NCI-H82 treated with DMSO at 0.1 percent for 48 hours (cell line): ENCODE data around the gene C10orf53.
"Not testable (repeated sequence)": the region's sequence is repeated elsewhere in the genome, so short reads cannot be mapped to it uniquely, and the experiment has no call there.

Experiments
- DNase-seq: peaks from one replicate; lab custom pipeline; 2025; ENCODE audit not compliant: unreplicated experiment; lab: John Stamatoyannopoulos, UW

Gene C10orf53

GRCh38 chr10:49652421-49653272, 26.8 kb upstream of the C10orf53 start:
- DNase-seq = no peak

DNA sequence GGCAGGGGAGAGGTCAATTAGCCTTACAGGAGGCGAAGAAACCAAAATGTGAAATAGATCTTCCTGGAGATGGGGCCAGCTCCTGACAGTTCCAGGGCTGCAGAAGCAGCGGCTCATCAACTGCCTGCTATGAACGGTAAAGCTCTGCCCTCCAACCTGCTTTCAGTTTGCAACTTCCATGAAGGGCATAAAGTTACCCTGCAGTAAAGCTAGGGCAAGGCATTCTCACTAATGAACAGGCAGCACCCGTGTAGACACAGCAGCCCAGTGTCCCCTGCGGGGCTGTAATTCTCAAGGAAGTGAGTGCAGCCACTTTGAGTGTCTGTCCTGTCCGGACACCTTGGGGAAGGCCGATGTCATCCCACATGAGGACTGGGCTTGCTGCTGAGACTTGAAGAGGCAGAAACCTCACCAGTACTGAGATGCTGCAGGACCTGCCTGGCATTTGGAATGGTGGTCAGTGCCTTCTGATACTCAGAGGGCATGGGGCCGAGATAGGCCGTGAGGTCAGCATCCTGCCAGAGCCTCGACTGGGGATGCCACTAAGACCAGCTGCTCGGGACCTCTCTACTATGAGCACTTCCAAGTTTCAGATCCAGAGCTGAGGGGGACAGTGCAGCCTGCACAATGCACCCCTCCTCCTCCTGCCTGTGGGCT, 26.1 kb upstream of the C10orf53 start:
- DNase-seq = no peak

DNA sequence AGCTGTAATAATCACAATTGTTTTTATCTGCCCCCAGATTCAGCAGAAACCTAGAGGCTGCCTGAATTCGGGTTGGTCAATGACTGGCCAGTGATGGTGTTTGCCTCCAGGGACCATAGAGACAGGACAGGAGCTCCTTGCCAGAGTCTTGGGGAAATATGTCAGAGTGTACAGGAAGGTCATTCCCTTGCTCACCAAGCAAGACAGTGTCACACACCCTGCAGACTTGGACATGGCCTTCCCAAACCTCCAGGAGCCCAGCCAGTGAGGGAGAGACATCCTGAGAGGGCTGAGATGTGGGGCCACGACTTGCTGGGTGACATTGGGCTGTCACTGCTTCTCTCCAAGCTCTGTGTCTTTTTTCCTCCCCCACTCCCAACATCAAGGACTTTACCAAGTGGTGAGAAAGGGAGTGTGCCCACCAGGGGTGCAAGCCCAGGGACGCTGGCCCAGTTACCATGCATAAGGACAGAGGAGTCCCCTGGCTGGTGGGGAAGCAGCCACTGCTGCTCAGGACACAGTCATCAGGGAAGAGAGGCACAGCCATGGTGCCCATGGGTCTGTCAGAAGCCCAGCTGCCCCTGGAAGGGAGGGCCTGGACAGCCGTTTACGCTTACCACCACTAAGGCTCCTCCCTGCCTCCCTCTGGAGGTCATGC, 25.3 kb upstream of the C10orf53 start:
- no peak for DNase-seq

DNA sequence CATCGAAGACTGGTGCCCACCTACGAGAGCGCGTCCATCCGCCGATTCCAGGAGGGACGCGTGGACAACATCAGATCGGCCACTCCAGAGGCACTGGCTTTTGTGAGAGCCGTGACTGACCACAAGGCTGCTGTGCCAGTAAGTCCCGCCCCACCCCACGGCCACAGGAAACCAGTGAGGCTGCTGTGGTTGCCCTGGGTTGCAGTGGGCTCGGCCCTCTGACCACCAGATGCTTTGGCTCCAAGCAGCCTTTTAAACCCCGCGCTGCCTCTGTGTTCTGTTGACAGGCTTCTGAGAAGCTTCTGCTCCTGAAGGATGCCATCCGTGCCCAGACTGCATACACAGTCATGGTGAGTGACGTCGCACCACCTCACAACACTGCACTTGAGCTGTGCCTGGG, 24.4 kb upstream of the C10orf53 start:
- no peak for DNase-seq

- DNase-seq = no peak
These were observed 22.5 kb upstream of the C10orf53 start for GRCh38 chr10:49656845-49657493.

DNA sequence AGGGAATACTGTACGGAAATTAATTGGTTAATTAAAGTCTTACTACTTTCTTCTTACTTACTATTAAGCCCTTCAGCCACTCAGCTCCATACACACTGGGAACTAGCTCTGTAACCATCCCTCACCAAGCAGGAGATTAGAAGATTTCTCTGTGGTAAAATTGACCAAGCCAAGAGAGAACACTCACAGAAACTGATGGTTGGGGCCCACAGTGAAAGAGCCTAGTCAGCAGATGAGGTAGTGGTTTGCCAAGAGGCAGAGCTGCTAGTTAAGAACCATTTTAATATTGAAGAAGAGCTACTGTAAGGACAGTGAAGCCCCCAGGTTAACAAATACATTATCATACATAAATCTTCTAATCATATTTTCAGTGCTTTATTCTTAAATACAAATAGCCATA, 21.8 kb upstream of the C10orf53 start:
- DNase-seq = no peak

DNA sequence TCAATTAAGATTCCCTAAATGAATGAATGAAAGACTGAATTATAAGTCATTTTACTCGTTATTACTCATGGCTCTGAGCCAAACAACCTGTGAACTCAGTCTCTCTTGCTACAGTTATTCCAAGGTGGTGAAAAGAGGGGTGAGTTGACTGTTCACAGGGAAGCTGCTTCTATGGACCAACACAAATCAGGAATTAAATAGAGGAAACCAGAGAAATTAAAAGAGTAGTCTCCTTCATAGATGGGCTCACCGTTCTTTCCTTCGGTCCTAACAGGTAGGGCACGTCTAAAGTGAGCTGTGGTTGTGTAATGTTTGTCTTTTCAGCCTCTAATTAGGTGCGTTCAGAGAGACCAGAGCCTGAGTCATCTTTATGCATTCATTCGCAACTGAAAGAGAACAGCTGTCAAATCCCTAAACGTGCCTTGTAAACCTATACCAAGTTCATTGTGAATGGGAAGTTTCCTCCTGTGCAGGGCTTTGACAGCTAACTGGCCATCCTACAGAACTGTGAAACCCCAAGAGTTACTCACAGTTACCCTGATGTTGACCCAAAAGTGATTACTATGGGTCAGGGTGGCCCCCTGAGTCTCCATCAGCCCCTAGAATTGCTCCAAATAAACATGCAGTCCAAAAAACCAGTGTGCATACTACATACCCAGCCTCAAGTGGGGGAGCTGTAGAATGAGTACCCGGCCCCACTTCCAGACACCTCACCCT, 18.2 kb upstream of the C10orf53 start:
- DNase-seq = no peak

- no peak for DNase-seq
These were observed 17.2 kb upstream of the C10orf53 start for GRCh38 chr10:49662169-49662830.

DNA sequence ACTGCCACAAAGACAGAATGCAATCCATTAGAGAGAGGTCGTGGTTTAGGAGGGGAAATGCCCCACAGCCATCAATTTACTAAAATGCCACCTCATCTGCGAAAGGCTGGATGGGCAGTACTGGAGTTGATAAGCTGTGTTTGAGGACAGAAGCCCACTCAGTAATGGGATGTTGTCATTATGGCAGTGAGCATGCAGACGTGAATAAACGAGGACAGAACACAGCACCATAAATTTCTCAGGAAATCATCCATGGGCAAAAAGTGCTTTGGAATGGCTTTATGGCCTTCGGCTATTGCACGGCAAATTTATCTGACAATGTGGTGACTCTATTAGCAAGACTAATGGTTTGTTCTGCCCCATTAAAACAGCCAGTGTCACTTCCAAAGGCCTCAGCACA, 15.9 kb upstream of the C10orf53 start:
- DNase-seq = no peak

GRCh38 chr10:49664006-49664841, 15.2 kb upstream of the C10orf53 start:
- DNase-seq = no peak

GRCh38 chr10:49664842-49665355, 14.6 kb upstream of the C10orf53 start:
- DNase-seq = no peak

DNA sequence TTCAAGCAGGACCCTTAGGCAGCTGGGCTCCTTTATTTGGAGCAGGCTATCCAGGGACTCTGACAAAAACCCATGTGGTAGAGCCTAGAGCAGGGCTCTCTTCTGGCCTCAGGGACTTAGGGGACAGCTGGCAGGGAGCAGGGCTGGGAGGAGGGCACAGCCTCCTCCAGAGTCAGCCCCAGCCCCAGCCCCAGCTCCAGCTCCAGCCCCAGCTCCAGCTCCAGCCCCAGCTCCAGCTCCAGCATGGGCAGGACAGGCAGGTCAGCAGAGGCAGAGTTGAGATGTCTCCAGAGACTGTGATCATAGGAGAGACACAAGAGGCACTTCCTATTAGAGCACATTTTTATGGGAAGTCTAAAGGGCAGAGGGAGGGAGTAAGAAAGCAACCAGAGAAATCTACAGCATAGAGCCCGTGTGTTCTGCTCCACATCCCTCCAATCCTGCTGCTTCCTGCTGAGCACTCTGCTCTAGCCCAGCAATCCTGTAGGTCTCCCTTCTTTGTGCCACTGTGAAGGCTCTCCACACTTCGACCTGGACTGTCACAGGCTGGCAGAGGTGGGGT, 13.3 kb upstream of the C10orf53 start:
- DNase-seq = no peak

- no peak for DNase-seq
These were observed 12.8 kb upstream of the C10orf53 start for GRCh38 chr10:49666685-49667084.

DNA sequence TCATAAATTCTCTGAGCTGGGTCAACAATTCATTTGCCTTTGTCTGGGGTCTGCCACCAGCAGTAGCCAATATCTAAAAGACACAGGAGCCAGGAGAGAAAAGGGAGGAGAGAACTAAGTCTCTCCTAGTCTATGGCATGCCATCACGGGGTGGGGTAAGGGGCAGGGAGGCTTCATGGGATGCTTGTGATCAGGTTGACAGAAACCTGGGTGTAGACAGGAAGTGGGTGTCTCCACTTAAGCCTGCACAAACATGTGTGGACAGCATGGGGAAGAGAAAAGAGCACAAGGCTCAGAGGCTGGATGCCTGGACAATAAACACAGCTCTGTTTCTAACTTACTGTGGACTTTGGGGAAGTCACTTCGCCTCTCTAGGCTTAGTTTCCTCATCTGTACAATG, 11.5 kb upstream of the C10orf53 start:
- DNase-seq = no peak

DNA sequence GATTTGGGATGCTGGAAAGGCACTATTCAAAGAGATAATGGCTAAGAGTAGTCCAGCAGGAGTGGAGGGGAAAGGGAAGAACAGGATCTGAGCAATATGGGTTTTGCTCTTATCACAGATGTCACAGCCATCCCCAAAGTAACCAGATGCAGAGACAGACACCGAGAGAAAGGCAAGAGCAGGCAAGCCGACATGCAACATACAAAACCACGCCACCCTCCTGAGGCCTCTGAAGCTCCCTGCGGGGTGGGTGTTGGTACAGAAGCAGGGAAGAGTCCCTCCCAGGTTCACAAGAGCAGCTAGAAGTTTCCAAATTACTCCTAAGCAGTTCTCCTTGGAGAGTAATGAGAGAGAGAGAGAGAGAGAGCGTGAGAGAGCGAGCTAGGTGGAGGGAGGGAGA, 10.8 kb upstream of the C10orf53 start:
- no peak for DNase-seq

- no peak for DNase-seq
These were observed 498 bp upstream of the C10orf53 start for GRCh38 chr10:49678827-49679479.

GRCh38 chr10:49682449-49682848, 3.0 kb downstream of the C10orf53 start:
- DNase-seq = not testable (repeated sequence)

GRCh38 chr10:49682879-49683278, 3.4 kb downstream of the C10orf53 start:
- DNase-seq = no peak
